NAMALWA (cell line): ENCODE data around the gene METTL26.

Experiments
- DNase-seq: peaks from one replicate; pipeline ENCODE4 v3.0.0-alpha.2; 2015; ENCODE audit warnings: low spot score

METTL26 gene

DNA sequence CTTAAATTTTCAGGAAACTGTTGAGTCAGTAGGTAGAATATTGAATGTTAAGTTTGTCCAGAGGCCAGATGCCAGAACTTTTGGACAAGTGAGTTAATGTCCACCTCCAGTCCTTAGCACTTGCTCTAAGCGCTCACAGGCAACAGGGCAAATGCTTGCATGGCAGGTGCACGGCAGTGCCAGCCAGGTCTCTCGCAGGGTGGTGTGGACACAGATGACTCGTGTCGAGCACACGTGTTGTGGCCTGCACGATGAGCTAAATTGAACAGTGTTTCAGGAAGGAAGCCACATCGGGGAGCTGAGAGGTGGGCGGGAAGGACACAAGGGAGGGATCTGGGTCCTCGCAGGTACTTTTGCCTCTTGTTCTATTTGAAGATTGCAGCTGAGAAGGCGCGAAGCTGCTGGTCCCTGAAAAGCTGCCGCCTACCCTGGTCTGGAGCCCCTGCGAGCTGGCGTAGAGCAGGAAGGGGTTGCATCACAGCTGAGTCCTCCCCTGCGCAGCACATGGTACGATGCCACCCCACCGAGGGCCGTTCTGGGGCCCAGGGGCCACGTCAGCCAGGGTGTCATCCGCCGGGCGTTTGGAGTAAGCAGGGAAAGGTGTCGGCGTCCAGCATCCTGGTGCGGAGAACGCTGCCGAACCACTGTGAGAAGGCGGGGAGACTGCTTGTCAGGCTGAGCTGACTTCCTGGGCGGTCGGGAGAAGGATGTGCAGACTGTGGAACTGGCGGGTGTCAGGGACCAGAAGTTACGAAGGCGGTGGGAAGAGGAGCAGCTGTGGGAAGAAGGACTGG, 40.0 kb downstream of the METTL26 start:
- no peak for DNase-seq

DNA sequence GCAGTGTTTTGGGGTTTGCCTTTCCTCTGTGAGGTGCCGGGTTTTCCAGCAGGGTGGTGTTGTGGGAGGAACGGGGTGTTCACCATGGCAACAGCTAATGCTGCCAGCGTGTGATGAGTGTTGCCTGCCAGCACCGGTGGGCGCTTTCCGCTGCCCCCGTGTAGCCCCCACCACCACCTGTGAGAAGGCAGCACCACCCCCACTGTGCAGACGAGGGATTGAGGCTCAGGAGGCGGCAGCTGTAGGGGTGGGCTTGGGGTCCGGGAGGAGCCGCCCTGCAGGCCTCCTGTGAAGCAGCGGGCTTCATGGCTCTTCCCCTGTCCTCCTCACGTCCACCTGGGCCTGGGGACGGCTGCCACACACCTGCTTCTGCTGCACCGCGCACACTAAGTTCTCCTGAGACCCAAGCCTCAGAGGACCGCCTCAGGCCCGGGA, 41.0 kb downstream of the METTL26 start:
- DNase-seq, result no peak

DNA sequence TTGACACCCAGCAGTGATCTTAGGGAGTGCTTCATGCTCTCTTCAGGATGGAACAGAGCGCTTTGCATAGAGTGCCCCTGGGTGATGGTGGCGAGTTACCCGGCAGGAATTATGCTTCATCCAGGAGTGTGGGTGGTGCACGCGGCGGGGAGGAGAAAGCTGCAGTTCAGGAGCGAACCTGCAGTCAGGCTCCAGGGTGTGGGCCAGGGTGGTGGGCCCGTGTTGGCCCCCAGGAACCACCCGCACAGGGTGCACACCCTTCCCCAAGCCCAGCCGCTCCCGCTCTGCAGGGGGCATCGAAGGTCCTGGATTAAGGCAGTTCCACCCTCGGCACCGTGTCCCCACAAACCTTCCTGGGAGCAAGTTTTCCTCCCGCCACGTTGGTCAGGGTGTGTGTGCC, 42.3 kb downstream of the METTL26 start:
- no peak for DNase-seq

DNA sequence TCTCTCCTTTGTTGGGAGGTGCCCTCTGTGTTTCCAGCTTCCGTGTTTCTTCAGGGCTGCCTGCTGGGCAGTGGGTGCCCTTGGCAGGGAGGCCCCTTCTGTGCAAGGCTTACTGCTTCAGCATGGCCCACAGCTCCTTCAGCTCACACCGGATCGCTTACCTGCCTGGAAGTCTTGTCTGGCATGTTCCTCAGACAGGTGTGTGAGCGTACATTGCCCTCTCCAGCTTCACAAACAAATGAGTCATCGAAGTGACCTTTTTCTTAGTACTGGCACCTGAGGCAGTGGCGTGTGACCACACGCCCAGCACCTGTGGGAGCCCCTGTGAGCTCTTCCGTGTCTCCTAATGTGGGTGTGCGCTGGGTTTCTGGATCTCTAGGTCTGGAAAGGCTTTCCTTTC, 42.7 kb downstream of the METTL26 start:
- DNase-seq, result no peak

DNA sequence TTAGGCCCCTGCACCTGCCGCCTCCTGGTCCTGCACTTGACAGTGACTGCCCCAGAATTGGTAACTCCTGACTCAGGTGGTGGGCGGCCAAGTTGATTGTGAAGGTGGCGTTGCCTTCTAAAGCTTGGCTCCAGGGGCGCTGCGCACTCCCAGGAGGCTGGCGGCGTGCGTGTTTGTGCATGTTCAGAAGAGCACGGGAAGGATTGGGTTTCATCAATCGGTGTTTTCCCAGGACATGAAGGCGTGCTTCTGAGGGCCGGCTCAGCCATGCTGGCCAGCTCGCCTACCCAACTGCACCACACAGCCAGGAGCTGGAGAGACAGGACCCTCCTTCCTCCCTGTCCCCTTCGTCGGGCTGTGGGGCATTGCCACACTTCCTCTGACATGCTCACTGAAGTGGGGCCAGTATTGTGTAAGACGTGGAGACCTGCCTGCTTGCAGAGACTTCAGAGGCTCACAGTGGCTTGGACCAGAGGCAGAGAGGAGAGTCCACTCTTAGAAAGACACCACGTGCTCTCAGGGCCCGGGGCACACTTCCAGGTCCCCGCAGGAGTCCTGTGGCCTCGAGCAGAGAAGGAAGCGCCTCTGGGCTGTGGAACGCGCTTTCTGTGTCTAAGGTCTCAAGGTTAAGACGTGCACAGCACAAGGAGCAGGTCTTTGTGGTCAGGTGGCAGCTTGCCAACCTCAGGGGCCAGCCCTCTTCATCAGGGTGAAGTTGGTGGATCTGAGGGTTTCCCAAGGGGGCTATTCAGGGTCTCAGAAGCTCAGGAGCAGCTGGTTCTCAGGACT, 43.4 kb downstream of the METTL26 start:
- DNase-seq, result no peak

DNA sequence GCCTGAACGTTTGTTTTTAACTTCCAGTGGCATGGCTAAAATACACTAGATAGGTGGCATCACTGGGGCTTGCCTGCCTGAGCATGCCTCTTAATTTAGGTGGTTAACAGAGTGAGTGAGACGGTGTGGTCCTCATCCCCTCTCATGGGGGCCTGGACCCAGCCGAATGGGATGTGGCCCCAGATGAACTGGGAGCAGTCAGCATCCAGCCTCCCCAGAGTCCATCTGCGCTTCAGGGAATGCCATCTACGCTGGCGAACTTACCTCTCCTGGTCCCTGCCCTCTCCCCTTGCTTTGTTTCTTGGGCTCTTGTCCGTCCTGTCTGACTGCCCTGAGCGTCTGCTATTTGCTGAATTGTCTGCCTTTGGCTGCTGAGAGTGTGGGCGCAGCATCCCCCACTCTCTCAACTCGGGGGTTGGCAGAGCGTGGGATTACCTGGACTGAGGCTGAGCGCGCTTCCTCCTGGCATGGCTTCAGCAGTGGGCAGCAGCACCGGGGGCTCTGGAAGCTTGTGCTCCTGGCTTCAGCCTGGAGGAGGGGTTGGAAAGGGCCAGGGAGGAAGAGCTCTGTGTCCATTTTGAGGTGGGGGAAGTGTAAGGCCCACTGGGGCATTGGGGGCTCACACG, 44.1 kb downstream of the METTL26 start:
- no peak for DNase-seq

DNA sequence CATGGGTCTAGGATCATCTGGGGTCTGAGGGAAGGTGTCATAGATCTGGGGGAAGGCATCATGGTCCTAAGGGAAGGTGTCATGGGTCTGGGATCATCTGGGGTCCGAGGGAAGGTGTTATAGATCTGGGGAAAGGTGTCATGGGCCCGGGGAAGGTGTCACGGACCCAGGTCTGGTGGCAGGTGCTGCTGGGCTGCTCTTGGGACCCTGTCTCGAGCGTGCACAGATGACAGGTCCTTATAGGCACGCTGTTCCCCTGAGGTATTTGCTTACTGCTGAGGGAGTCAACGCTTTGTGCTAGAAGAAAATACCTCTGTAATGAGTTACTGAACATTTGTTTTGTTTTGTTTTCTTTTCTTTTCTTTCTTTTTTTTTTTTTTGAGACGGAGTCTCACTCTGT, 44.9 kb downstream of the METTL26 start:
- DNase-seq, result no peak

DNA sequence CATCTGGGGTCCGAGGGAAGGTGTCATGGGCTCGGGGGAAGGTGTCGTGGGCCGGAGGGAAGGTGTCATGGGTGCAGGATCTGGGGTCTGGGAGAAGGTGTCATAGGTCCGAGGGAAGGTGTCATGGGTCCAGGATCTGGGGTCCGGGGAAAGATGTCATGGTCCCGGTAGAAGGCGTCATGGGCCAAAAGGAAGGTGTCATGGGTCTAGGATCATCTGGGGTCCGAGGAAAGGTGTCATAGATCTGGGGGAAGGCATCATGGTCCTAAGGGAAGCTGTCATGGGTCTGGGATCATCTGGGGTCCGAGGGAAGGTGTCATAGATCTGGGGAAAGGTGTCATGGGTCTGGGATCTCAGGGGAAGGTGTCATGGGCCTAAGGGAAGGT, 45.3 kb downstream of the METTL26 start:
- DNase-seq, result no peak

DNA sequence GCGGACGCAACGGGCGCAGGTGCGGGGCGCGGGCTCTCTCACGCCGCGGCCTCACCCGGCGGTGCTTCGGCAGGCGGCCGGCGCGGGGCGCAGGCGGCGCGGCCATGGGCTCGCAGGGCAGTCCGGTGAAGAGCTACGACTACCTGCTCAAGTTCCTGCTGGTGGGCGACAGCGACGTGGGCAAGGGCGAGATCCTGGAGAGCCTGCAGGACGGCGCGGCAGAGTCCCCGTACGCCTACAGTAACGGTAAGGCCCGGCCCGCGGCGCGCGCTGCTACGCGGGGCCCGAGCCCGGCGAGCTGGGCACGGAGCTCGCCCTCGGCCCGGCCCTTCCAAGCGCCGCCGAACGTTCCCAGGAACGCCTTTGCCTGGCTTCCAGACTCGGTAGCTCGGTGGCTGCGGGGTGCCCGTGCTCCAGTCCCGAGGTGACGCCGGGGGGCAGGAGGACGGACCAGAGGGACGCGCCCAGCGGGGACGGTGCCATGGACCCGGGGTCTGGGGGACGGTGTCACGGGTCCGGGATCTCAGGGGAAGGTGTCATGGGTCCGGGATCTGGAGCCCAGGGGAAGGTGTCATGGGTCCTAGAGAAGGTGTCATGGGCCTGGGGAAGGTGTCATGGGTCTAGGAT, 45.8 kb downstream of the METTL26 start:
- DNase-seq, result no peak

DNA sequence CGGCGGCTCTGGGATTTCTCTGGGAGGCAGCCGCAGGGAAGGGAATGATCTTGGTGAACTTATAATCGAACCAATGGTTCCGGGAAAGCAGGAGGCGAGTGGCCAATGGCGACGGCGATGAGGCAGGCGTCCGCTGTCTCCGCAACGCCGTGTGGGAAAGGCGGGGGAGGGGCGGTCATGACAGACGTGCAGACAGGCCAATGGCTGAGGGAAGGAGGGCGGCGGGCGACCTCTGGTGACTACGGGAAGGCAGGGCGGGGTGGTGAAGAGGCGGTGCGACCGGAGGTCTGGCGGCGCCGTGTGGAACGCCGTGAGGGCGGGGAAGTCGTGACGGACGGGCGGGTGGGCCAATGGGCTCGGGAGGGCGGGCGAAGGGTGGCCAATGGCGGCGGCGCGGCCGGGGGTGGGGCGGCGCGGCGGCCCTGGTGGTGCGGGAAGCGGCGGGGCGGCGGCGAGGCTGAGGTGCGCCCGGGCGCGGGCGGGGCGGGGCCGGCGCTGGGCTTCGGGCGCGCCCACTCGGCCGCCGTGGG, 46.4 kb downstream of the METTL26 start, which contains the start of gene RAB40C:
Gene RAB40C, plus strand, starts transcription at position 409 of the 530 bp plus-strand sequence. CDS start 226 bp downstream, outside the sequence.
- peak; percentile 96 for DNase-seq

DNA sequence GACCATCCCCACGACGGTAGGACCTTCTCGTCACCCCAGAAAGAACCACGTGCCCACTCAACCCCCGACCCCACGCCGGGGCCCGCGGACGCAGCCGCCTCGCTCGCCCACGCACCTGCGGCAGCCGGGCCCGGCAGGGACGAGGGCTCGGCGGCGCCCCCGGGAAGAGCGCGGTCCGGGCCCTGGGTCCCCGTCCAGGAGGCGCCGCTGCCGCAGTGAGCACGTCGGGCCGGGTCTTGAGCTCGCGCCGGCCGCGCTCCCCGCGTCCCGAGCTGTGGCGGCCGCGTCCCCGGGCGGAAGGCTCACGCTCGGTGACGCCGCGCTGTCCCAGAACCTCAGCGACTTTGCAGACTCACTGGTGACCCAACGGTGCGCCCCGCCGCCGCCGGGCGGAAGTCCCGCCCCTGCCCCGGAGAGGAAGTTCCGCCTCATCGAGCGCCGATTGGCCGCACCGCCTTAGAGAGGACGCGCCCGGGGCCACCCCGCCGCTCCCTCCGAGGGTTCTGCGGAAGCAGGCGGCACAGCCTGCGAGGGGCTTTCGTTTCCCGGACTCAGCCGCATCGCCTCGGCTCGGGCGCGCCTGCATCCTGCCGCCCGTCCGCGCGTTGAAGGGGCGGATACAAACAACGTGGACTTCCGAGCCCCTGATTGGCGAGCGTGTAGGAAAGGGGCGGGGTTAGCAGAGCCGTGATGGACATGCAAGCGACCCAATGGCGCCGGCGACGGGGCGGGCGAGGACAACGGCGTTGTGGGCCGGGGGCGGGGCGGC, 47.0 kb downstream of the METTL26 start:
- peak; percentile 95 for DNase-seq

DNA sequence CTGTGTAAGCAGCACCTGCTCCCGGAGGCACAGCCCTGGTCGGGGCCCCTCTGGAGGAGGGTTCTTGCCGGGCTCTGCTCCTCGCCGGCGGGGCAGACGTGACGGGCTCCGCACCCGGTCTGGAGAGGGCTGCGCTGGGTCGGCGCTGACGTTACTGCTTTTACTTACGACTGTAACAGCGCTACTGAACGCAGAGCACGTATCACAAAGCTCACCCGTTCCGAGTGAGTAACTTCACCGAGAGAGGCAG, 47.5 kb downstream of the METTL26 start:
- peak; percentile 83 for DNase-seq

DNA sequence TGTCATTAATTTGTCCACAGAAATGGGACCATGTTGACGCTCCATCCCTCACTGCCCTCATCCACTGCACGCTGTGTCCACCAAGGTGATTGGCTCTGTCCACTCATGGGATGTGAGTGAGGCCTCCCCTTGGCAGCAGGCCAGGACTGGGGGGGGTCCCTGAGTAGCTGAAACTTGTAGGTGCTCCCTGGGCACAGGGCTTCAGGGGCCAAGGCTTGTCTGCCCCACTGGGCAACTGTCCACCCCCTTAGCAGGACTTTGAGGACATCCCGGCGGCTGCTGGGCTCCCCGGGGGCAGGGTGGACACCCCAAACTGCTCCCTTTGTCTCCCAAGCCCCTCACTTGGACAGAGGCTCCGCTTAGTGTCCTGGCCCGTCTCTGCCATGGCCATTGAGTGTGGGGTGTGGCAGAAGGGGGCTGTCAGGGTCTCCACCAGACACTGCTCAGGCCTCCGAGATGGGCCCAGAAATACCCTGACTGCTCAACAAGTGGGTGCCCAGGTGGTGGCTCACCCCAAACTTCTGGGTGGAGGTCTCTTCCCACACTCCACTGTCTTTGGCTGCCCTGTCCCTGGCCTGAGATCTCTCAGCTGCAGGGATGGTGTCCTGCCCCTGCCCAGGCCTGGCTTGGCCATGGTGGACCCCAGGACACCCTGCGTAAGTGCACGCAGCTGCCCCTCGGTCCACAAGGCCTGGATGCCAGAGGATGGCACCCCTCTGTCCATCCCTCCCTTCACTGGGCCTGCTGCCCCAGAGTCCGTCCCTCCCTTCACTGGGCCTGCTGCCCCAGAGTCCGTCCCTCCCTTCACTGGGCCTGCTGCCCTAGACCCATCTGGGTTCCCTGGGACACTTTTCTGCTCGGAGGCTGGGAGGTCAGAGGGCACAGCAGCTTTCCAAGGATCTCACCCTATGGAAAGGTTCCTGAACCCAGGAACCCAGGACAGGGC, 49.2 kb downstream of the METTL26 start:
- DNase-seq, result no peak

DNA sequence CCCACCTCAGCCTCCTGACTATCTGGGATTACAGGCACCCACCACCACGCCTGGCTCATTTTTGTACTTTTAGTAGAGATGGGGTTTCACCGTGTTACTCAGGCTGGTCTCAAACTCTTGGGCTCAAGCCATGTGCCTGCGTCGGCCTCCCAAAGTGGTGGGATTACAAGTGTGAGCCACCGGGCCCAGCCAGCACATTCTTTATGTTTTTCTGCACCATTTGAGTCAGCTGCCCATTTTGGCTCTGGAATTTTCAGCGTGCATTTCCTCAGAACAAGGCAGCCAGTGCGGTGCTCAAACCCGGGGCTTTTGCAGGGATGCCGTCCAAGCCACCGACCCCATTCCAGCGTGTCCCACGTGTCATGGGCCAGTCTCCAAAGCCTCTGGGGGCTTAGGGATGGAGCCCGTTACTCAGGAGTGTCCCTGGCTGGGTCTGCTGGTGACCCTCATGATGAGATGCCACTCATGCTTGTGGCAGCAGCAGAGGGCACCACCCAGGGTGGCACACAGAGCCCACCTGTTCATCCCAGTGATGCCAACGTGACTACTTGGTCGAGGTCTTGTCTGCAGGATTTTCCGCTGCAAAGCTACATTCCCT, 50.0 kb downstream of the METTL26 start:
- DNase-seq, result no peak

DNA sequence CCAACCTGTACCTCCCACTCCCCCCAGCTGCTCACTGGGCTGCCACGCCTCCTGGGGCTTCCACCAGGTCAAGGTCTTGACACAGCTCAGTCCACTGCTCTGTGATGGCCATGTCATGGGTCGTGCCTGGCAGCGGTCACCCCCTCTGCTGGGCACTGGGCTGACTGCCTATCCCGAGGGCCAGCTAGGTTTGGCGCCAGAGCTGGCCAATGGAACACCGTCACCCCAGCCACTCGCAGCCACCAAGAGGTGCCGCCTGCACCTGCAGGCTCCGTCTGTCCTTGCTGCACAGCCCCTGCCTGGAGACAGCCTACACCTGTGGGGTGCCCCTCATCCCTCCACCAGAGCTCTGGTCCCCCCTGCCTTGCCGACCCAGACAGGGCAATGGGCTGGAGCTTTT, 50.8 kb downstream of the METTL26 start:
- DNase-seq, result peak; percentile 36
